GM18520 (cell line): ENCODE data around the gene PKD1.
A peak's percentile ranks its signal among the peaks of the same experiment; 100 is the strongest.

Source experiments
- ATAC-seq: cut with Tn5 transposase; IDR thresholded peaks from one replicate; pipeline ENCODE4 v1.9.1; 2021; ENCODE audit not compliant: unreplicated experiment

Gene PKD1

GRCh38 chr16:2056681-2057407 lies 78.9 kb downstream of the PKD1 start:
- no peak for ATAC-seq

GRCh38 chr16:2056077-2056476 lies 79.6 kb downstream of the PKD1 start:
- ATAC-seq, result no peak

- no peak for ATAC-seq
Measured at GRCh38 chr16:2054543-2055245, 81.0 kb downstream of the PKD1 start.

- no peak for ATAC-seq
Measured at GRCh38 chr16:2053897-2054296, 81.8 kb downstream of the PKD1 start.

- ATAC-seq, result no peak
Measured at GRCh38 chr16:2053211-2053610, 82.5 kb downstream of the PKD1 start.

GRCh38 chr16:2048116-2048543 lies 87.6 kb downstream of the PKD1 start:
- ATAC-seq, result no peak

GRCh38 chr16:2047330-2048115 lies 88.2 kb downstream of the PKD1 start, which contains the start of the genes NTHL1 and TSC2:
Gene NTHL1, minus strand, starts transcription at chr16:2047834. Its CDS starts 11 bp downstream, at chr16:2047823.
Gene TSC2, plus strand, starts transcription at chr16:2047985. Its CDS starts 631 bp downstream, at chr16:2048616.
- peak; percentile 95 for ATAC-seq

GRCh38 chr16:2046893-2047329 lies 88.8 kb downstream of the PKD1 start:
- ATAC-seq, result no peak

GRCh38 chr16:2045965-2046892 lies 89.5 kb downstream of the PKD1 start:
- ATAC-seq, result no peak

- no peak for ATAC-seq
Measured at GRCh38 chr16:2044541-2044940, 91.2 kb downstream of the PKD1 start.

- no peak for ATAC-seq
Measured at GRCh38 chr16:2043667-2044451, 91.8 kb downstream of the PKD1 start.

GRCh38 chr16:2042986-2043666 lies 92.6 kb downstream of the PKD1 start:
- ATAC-seq, result no peak

GRCh38 chr16:2042171-2042985 lies 93.3 kb downstream of the PKD1 start:
- no peak for ATAC-seq

GRCh38 chr16:2040787-2041522 lies 94.7 kb downstream of the PKD1 start:
- ATAC-seq, result no peak

- no peak for ATAC-seq
Measured at GRCh38 chr16:2040041-2040786, 95.5 kb downstream of the PKD1 start.

- ATAC-seq, result no peak
Measured at GRCh38 chr16:2039274-2040031, 96.2 kb downstream of the PKD1 start.
